ENCODE results near the gene ZNF764.

DNA sequence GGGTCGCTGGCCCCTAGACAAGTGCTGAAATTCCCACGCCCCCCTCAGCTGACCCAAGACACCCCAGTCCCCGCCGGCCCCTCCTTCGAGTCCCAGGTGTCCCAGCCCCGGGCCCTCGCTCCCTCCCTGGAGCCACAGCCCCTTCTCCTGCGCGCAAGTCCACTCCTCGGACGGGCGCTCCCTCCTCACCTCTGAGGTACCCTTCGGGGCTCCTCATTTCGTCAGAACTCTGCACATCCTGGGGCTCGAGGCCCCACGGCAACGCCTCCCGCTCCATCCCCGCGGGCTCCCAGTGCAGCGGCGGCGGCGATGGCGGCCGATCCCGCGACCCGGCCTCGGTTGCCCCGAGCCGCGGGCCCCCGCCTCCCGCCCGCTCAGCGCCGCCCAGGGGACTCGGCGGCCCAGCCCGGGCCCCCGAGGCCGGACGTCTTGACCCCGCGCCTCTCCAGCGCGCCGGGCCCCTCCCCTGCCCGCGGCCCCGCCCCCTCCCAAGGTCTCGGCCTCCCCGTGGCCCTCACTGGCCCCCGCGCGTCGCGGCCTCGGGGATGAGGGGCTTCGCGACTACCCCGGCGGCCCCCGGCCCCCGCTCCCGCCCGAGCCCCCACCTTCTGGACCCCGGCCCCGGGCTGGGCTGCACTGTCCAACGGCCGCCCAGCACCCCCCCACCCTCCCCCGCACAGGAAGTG lies 31.9 kb downstream of the ZNF764 start, which contains the start of gene ZNF768:
- TF ChIP-seq, protein P1, sequence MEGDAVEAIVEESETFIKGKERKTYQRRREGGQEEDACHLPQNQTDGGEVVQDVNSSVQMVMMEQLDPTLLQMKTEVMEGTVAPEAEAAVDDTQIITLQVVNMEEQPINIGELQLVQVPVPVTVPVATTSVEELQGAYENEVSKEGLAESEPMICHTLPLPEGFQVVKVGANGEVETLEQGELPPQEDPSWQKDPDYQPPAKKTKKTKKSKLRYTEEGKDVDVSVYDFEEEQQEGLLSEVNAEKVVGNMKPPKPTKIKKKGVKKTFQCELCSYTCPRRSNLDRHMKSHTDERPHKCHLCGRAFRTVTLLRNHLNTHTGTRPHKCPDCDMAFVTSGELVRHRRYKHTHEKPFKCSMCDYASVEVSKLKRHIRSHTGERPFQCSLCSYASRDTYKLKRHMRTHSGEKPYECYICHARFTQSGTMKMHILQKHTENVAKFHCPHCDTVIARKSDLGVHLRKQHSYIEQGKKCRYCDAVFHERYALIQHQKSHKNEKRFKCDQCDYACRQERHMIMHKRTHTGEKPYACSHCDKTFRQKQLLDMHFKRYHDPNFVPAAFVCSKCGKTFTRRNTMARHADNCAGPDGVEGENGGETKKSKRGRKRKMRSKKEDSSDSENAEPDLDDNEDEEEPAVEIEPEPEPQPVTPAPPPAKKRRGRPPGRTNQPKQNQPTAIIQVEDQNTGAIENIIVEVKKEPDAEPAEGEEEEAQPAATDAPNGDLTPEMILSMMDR (IDR thresholded peaks at IDR 0.05; ENCODE audit: low read length): no peak
- TF ChIP-seq EZH2 (IDR thresholded peaks at IDR 0.05; ENCODE audit: borderline replicate concordance, low read length): no peak

Measured in OCI-LY1 (cell line).